Measurements from ENCODE around the gene SAP25. TPM values are rescaled to one million over a fixed set of nuclear protein-coding genes. Genes with fewer than 3 reads are reported as not detected.

The SAP25 gene
- total RNA-seq, 1 experiment from 2014 or later = 2.0 TPM

GRCh38 chr7:100612730-100613390, 39.2 kb upstream of the SAP25 start:
- no peaks in the 10 kb centered on the region for H3K36me3 ChIP-seq (ENCODE audit: control insufficient read depth, insufficient read depth, low read length)
- no peak for DNase-seq
- H3K4me1 Mint-ChIP-seq (ENCODE audit: low read depth, unreplicated experiment) = no peaks in the 10 kb centered on the region
- H3K4me3 Mint-ChIP-seq (ENCODE audit: unreplicated experiment) = peak overlapping the region; percentile 86
- peak in 1 of 2 experiments; percentile 35 for TF ChIP-seq CTCF (IDR thresholded peaks at IDR 0.05; ENCODE audit: insufficient read depth in 1 of 2, low read depth in 1 of 2, low read length in 1 of 2, severe bottlenecking in 1 of 2, unreplicated experiment in 1 of 2)
- H3K36me3 Mint-ChIP-seq (ENCODE audit: insufficient read depth, unreplicated experiment) = peaks cover 21% of the 10 kb centered on the region
- H3K27me3 ChIP-seq (replicated peaks; ENCODE audit: control insufficient read depth, insufficient read depth, low read length) = no peaks in the 10 kb centered on the region
- no peaks in the 10 kb centered on the region for H3K9me3 ChIP-seq
- ChIA-PET CTCF (interaction anchor here (0.5 to 3.6 kb wide), 22 partner anchors 13 to 243 kb away, joined by 3 to 39 read pairs (median 4); partner anchors contain the start of genes EPHB4, FBXO24, GIGYF1 and GNB2), POLR2A (interaction anchor here (0.6 to 1.6 kb wide), 22 partner anchors 9 to 262 kb away, joined by 3 to 60 read pairs (median 4); partner anchors contain the start of genes AGFG2, EPHB4, FBXO24 and GIGYF1)
- no peaks in the 10 kb centered on the region for H3K9me3 Mint-ChIP-seq (ENCODE audit: unreplicated experiment)
- no peaks in the 10 kb centered on the region for H3K27me3 Mint-ChIP-seq (ENCODE audit: insufficient read depth, unreplicated experiment)
- H3K27ac Mint-ChIP-seq (ENCODE audit: unreplicated experiment) = peak overlapping the region; percentile 95
- intact Hi-C loops (cut with micrococcal nuclease; ENCODE audit: unreplicated experiment) = loop anchor here (1.0 kb wide), 3 partner anchors 27 to 60 kb away; partner anchors contain the start of genes FBXO24, GNB2 and LRCH4
- peaks cover 10% of the 10 kb centered on the region; the same call in 1 of the 2 replicates for H3K4me1 ChIP-seq
- TSS peak; percentile 52 for BruUV-seq (replicated peaks)
- H3K4me3 ChIP-seq (ENCODE audit: low read depth, low read length) = peak overlapping the region; percentile 50

- Mint-ChIP-seq H3K36me3 (ENCODE audit: insufficient read depth, unreplicated experiment) (peaks cover 21% of the 10 kb centered on the region), H3K9me3 (ENCODE audit: unreplicated experiment) (no peaks in the 10 kb centered on the region), H3K4me1 (ENCODE audit: low read depth, unreplicated experiment) (no peaks in the 10 kb centered on the region), H3K27ac (ENCODE audit: unreplicated experiment) (peak within 1 kb of the TSS; percentile 95), H3K4me3 (ENCODE audit: unreplicated experiment) (peak within 1 kb of the TSS; percentile 86), H3K27me3 (ENCODE audit: insufficient read depth, unreplicated experiment) (no peaks in the 10 kb centered on the region)
- no TSS peak for BruUV-seq (replicated peaks)
- H3K36me3 ChIP-seq (ENCODE audit: control insufficient read depth, insufficient read depth, low read length) = no peaks in the 10 kb centered on the region
- no peak for TF ChIP-seq CTCF (IDR thresholded peaks at IDR 0.05; ENCODE audit: insufficient read depth in 1 of 2, low read depth in 1 of 2, low read length in 1 of 2, severe bottlenecking in 1 of 2, unreplicated experiment in 1 of 2)
- H3K9me3 ChIP-seq = no peaks in the 10 kb centered on the region
- peak; percentile 99 for DNase-seq
- peaks cover 10% of the 10 kb centered on the region; the same call in 1 of the 2 replicates for H3K4me1 ChIP-seq
- ChIA-PET POLR2A (interaction anchor here (0.6 to 1.6 kb wide), 25 partner anchors 9 to 263 kb away, joined by 3 to 60 read pairs (median 4); partner anchors contain the start of genes AGFG2, EPHB4, FBXO24 and GIGYF1), CTCF (interaction anchor here (0.5 to 3.6 kb wide), 21 partner anchors 14 to 244 kb away, joined by 3 to 39 read pairs (median 4); partner anchors contain the start of genes EPHB4, FBXO24, GNB2 and LRCH4)
- H3K4me3 ChIP-seq (ENCODE audit: low read depth, low read length) = peak within 1 kb of the TSS; percentile 50
- H3K27me3 ChIP-seq (replicated peaks; ENCODE audit: control insufficient read depth, insufficient read depth, low read length) = no peaks in the 10 kb centered on the region
- intact Hi-C loops (cut with micrococcal nuclease; ENCODE audit: unreplicated experiment) = loop anchor here (1.0 kb wide), 2 partner anchors 26 to 61 kb away; partner anchors contain the start of genes FBXO24, GNB2 and LRCH4
Observed at GRCh38 chr7:100611983-100612729, 38.5 kb upstream of the SAP25 start, which contains the start of gene MOSPD3. TSS of gene MOSPD3 (plus strand) at chr7:100612540. CDS start at chr7:100612792, 252 bp downstream.

- H3K36me3 Mint-ChIP-seq (ENCODE audit: insufficient read depth, unreplicated experiment) = peaks cover 30% of the 10 kb centered on the region
- intact Hi-C loops (cut with micrococcal nuclease; ENCODE audit: unreplicated experiment) = no loop called here
- no peaks in the 10 kb centered on the region for H3K36me3 ChIP-seq (ENCODE audit: control insufficient read depth, insufficient read depth, low read length)
- H3K9me3 ChIP-seq = no peaks in the 10 kb centered on the region
- H3K4me1 ChIP-seq = peaks cover 10% of the 10 kb centered on the region; the same call in 1 of the 2 replicates
- H3K27me3 Mint-ChIP-seq (ENCODE audit: insufficient read depth, unreplicated experiment) = no peaks in the 10 kb centered on the region
- H3K4me3 ChIP-seq (ENCODE audit: low read depth, low read length) = no peak overlapping the region
- H3K27me3 ChIP-seq (replicated peaks; ENCODE audit: control insufficient read depth, insufficient read depth, low read length) = no peaks in the 10 kb centered on the region
- ChIA-PET POLR2A (no interaction called here), CTCF (interaction anchor here (0.6 kb wide), 2 partner anchors 70 to 119 kb away, joined by 3 read pairs; no protein-coding TSS in a partner anchor)
- no peaks in the 10 kb centered on the region for H3K4me1 Mint-ChIP-seq (ENCODE audit: low read depth, unreplicated experiment)
- H3K9me3 Mint-ChIP-seq (ENCODE audit: unreplicated experiment) = no peaks in the 10 kb centered on the region
- peak overlapping the region; percentile 86 for H3K4me3 Mint-ChIP-seq (ENCODE audit: unreplicated experiment)
- TF ChIP-seq CTCF (IDR thresholded peaks at IDR 0.05; ENCODE audit: insufficient read depth in 1 of 2, low read depth in 1 of 2, low read length in 1 of 2, severe bottlenecking in 1 of 2, unreplicated experiment in 1 of 2) = no peak
- no peak for DNase-seq
- no TSS peak for BruUV-seq (replicated peaks)
- no peak overlapping the region for H3K27ac Mint-ChIP-seq (ENCODE audit: unreplicated experiment)
Observed at GRCh38 chr7:100609958-100610357, 36.3 kb upstream of the SAP25 start.

Measured in Caco-2 (cell line).